Tibial nerve (tissue), 3 donors: Measurements from ENCODE around the gene STX8.
"Not testable (repeated sequence)": the region's sequence is repeated elsewhere in the genome, so short reads cannot be mapped to it uniquely, and the experiment has no call there.

Source experiments
- CTCF ChIP-seq, 5 experiments: fragments of 200-600 bp in 3 of 5; fragments of 450-650 bp in 2 of 5; sonication (generic) in 3 of 5; IDR thresholded peaks; one replicate each; pipeline ENCODE4 v1.5.1; 2016 to 2019; ENCODE audit warnings: antibody characterized with exemption in 5 of 5, mild to moderate bottlenecking in 3 of 5, moderate library complexity in 2 of 5
- POLR2A ChIP-seq, 2 donors: fragments of 450-650 bp; IDR thresholded peaks; one replicate each; pipeline ENCODE4 v1.6.1; 2017; ENCODE audit warnings: antibody characterized with exemption in 2 of 2, mild to moderate bottlenecking in 2 of 2, moderate library complexity in 2 of 2

- not testable (repeated sequence) for TF ChIP-seq CTCF, POLR2A (IDR thresholded peaks at IDR 0.05)
These were observed 8.9 kb downstream of the STX8 start for GRCh38 chr17:9566739-9567138.
